GM18498 (cell line): ENCODE results near the gene SSBP1.
"Not testable (repeated sequence)": the region's sequence is repeated elsewhere in the genome, so short reads cannot be mapped to it uniquely, and the experiment has no call there.

ENCODE experiments used
- ATAC-seq: cut with Tn5 transposase; IDR thresholded peaks from one replicate; pipeline ENCODE4 v1.9.1; 2021; ENCODE audit warnings: mild to moderate bottlenecking, moderate library complexity; ENCODE audit not compliant: unreplicated experiment

SSBP1 gene

DNA sequence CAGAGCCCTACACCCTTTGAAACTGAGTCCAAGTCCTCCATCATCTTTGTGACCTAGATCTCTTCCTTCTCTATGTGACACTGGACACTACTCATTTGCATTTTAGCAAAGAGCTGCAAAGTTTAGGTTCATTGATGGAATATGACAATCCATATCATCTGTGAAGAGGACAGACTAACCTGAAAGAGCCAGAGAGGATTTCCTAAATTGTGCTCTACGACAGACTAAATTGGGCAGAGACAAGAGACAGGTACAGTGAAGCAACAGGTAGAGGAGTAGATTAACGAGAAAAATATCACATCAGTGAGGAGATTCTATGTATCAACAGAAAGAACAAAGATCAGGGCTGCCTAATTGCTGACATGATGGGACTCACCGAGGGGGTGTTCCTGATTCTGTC lies 25.6 kb downstream of the SSBP1 start, which contains the start of gene TAS2R3:
Gene TAS2R3 (plus strand): TSS at position 301 of the 400 bp plus-strand sequence. CDS start 62 bp downstream, at position 363.
- no peak for ATAC-seq

DNA sequence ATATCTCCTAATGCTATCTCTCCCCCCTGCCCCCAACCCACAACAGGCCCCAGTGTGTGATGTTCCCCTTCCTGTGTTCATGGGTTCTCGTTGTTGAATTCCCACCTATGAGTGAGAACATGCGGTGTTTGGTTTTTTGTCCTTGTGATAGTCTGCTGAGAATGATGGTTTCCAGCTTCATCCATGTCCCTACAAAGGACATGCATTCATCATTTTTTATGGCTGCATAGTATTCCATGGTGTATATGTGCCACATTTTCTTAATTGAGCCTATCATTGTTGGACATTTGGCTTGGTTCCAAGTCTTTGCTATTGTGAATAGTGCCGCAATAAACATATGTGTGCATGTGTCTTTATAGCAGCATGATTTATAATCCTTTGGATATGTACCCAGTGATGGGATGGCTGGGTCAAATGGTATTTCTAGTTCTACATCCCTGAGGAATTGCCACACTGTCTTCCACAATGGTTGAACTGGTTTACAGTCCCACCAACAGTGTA lies 32.0 kb downstream of the SSBP1 start:
- not testable (repeated sequence) for ATAC-seq

DNA sequence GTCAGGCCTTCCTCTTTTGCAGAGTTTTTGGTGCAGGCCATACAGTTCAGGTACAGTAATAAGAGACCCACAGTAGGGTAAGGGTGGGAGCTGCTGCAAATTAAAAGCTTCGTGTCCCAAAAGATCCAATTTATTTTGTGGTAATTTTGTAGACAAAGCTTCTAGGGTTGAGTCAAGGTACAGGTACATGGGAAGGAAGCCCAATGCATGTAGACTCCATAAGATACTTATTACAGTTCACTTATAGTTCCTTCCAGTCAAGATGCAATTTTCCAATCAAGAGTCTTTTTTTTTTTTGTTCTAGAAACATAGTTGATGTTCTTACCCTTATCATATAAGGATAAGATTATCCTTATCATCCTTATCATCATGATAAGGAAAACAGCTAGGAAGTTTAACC lies 38.2 kb downstream of the SSBP1 start, which contains the start of gene TAS2R4:
Gene TAS2R4 (plus strand): TSS at position 301 of the 400 bp plus-strand sequence. CDS start 1,815 bp downstream, outside the sequence.
- ATAC-seq: no peak

DNA sequence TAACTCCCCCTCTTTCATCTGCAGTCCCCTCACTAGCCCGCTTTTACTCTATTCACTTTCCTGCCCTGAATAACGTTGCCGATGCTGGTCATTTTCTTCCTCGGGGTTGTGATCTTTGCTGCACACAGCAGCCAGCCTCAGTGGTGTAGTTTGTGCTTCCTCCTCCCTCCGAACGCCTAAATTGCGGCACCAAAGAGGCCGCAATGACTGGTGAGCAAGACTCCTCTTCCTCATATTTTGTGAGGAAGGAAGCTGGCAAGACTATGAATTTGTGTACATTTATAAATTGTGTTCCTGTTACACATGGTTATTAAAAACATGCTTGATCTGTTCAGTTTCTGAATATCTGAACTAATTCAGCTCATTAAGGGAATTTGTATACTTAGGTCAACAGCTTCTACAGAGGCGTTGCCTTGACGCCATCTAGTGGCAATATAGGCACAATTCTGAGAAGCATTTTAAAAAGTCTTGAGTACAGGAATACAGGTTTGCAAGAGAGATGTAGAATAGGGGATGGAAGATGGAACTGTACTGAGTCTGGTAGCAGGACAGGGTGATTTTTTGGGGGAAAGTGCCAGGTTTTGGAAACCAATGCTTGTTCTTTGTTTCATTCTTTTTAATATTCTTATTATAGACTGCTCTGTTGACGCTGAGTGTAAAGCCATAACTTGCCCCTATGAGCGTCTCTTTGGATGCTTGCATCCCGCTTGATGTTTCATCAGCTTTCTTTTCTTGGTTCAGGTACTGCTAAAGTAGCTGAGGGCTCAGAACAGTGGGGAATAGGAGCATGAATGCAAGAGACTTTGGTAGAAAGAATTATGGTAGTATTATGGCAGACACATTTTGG lies 47.8 kb downstream of the SSBP1 start:
- ATAC-seq: peak; percentile 71

DNA sequence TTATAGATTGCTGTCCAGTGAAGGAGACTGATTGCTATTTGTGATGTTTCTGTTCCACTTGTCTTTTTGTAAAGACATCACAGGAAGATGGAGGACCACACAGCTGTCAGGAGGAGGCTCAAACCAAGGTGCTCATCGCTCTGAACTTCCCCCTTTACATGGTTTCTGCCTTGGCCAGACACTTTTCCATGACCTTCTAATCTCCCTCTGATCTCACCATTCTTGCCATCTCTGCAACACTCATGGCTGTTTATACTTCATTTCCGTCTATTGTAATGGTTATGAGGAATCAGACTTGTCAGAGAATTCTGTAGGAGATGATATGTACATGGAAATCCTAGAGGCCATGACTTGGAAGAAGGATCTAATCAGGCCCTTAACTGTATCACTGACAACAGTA lies 50.1 kb downstream of the SSBP1 start:
- no peak for ATAC-seq

DNA sequence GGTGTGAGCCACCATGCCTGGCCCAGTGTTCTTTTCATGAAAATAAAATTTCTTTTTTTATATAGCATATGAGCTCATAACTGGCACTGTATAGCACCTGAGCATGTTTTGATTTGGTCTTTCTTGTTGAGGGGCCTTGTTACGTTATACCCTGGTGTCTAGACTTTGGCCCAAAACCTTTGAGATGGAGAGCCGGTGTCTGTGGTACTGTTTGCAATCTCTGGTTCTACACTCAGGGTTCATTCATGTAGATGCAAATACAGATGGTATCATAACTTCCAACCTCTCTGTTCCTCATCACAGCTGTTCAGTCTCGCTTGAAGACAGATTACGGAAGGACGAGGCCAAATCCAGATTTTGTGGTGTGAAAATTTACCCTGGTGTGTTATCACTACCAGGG lies 51.8 kb downstream of the SSBP1 start, which contains the start of gene TAS2R5:
Gene TAS2R5 (plus strand): TSS at position 301 of the 400 bp plus-strand sequence. CDS start 145 bp downstream, outside the sequence.
- no peak for ATAC-seq

DNA sequence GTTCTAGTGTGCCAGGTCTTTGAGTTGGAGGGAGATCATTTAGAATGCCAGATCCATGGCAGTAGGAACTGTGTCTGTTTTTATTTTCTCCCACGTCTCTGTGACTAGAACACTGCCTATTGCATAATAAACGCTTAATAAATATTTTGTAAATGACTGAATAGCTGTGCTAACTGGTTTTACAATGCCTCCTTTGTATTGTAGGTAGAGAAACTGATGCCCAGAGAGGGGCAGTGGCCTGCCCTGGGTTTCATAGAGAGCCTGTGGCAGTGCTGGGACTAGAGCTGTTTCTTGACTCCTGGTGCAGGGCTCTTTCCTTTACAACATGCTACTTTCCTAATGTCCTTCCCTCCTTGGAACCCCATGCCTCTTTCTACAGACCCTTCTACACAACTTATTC lies 54.4 kb downstream of the SSBP1 start:
- ATAC-seq: no peak
